ENCODE measurements around the gene KCNN3.

The KCNN3 gene

GRCh38 chr1:154726896-154727753, 143.0 kb downstream of the KCNN3 start:
- DNase-seq (ENCODE audit: low read depth), result no peak
- H3K4me3 ChIP-seq (ENCODE audit: low read length), result no peak overlapping the region
- TF ChIP-seq CTCF (IDR thresholded peaks at IDR 0.05; ENCODE audit: insufficient read depth, low read depth, low read length, missing control alignments), result no peak

GRCh38 chr1:154726443-154726842, 143.6 kb downstream of the KCNN3 start:
- DNase-seq (ENCODE audit: low read depth), result peak; percentile 62
- TF ChIP-seq CTCF (IDR thresholded peaks at IDR 0.05; ENCODE audit: insufficient read depth, low read depth, low read length, missing control alignments), result no peak
- H3K4me3 ChIP-seq (ENCODE audit: low read length), result no peak overlapping the region

- H3K4me3 ChIP-seq (ENCODE audit: low read length), result no peak overlapping the region
- DNase-seq (ENCODE audit: low read depth), result no peak
- TF ChIP-seq CTCF (IDR thresholded peaks at IDR 0.05; ENCODE audit: insufficient read depth, low read depth, low read length, missing control alignments), result no peak
Observed at GRCh38 chr1:154725865-154726264, 144.2 kb downstream of the KCNN3 start.

GRCh38 chr1:154720328-154721297, 149.5 kb downstream of the KCNN3 start:
- TF ChIP-seq CTCF (IDR thresholded peaks at IDR 0.05; ENCODE audit: insufficient read depth, low read depth, low read length, missing control alignments), result no peak
- DNase-seq (ENCODE audit: low read depth), result no peak
- H3K4me3 ChIP-seq (ENCODE audit: low read length), result no peak overlapping the region

GRCh38 chr1:154719586-154720327, 150.3 kb downstream of the KCNN3 start:
- H3K4me3 ChIP-seq (ENCODE audit: low read length), result no peak overlapping the region
- DNase-seq (ENCODE audit: low read depth), result no peak
- TF ChIP-seq CTCF (IDR thresholded peaks at IDR 0.05; ENCODE audit: insufficient read depth, low read depth, low read length, missing control alignments), result no peak

- TF ChIP-seq CTCF (IDR thresholded peaks at IDR 0.05; ENCODE audit: insufficient read depth, low read depth, low read length, missing control alignments), result no peak
- no peak overlapping the region for H3K4me3 ChIP-seq (ENCODE audit: low read length)
- DNase-seq (ENCODE audit: low read depth), result no peak
Observed at GRCh38 chr1:154718566-154718965, 151.5 kb downstream of the KCNN3 start.
